Activated CD4-positive, alpha-beta T cell treated with anti-CD3 and anti-CD28 coated beads, Interleukin-2, amount 10 ng/mL, durations not matched to agents 24 days and 14 days (primary cell): Measurements from ENCODE around the gene SART1. TPM values are rescaled to one million over a fixed set of nuclear protein-coding genes. Genes with fewer than 3 reads are reported as not detected.

Experiments
- DNase-seq: peaks from one replicate; pipeline ENCODE4 v3.0.0; 2022
- H3K27ac Mint-ChIP-seq: one replicate; pipeline ENCODE4 v1.8.0; 2022; ENCODE audit warnings: mild to moderate bottlenecking, mixed read lengths
- H3K27me3 Mint-ChIP-seq: one replicate; pipeline ENCODE4 v1.8.0; 2022; ENCODE audit warnings: mixed read lengths
- H3K36me3 Mint-ChIP-seq: one replicate; pipeline ENCODE4 v1.8.0; 2022; ENCODE audit warnings: low read depth, mild to moderate bottlenecking, mixed read lengths
- H3K4me1 Mint-ChIP-seq: one replicate; pipeline ENCODE4 v1.8.0; 2021; ENCODE audit warnings: mixed read lengths
- H3K4me3 Mint-ChIP-seq: one replicate; pipeline ENCODE4 v1.8.0; 2022; ENCODE audit warnings: mild to moderate bottlenecking, moderate library complexity, mixed read lengths
- H3K9me3 Mint-ChIP-seq: one replicate; pipeline ENCODE4 v1.8.0; 2021; ENCODE audit warnings: mixed read lengths
- intact Hi-C: fragments of 100-400 bp; cut with micrococcal nuclease; formaldehyde crosslinking; loops from one replicate; pipeline ENCODE4 v1.15.1; 2023
- total RNA-seq: library from RNA; stranded (reverse); gene quantifications from 2 replicates; pipeline ENCODE4 v1.2.3, GENCODE V29; 2022

The SART1 gene
- total RNA-seq, 1 donor from 2014 or later = 104 TPM

- peaks cover 22% of the 10 kb centered on the region for H3K36me3 Mint-ChIP-seq
- no peak overlapping the region for H3K4me3 Mint-ChIP-seq
- intact Hi-C loops = no loop called here
- no peaks in the 10 kb centered on the region for H3K9me3 Mint-ChIP-seq
- peaks cover 5% of the 10 kb centered on the region for H3K4me1 Mint-ChIP-seq
- peak overlapping the region; percentile 6 for H3K27ac Mint-ChIP-seq
- no peaks in the 10 kb centered on the region for H3K27me3 Mint-ChIP-seq
- DNase-seq = no peak
Measured at GRCh38 chr11:65981101-65981740, 19.7 kb downstream of the SART1 start.

- Mint-ChIP-seq H3K36me3 (peaks cover 17% of the 10 kb centered on the region), H3K27me3 (no peaks in the 10 kb centered on the region), H3K27ac (no peak overlapping the region), H3K4me1 (peaks cover 5% of the 10 kb centered on the region), H3K9me3 (no peaks in the 10 kb centered on the region), H3K4me3 (no peak overlapping the region)
- intact Hi-C loops = no loop called here
- no peak for DNase-seq
Measured at GRCh38 chr11:65981972-65982823, 20.7 kb downstream of the SART1 start.

- Mint-ChIP-seq H3K27me3 (no peaks in the 10 kb centered on the region), H3K4me3 (no peak overlapping the region), H3K9me3 (no peaks in the 10 kb centered on the region), H3K4me1 (peaks cover 5% of the 10 kb centered on the region), H3K36me3 (peaks cover 13% of the 10 kb centered on the region), H3K27ac (no peak overlapping the region)
- intact Hi-C loops = no loop called here
- no peak for DNase-seq
Measured at GRCh38 chr11:65982824-65983588, 21.5 kb downstream of the SART1 start.

- H3K4me3 Mint-ChIP-seq = no peak overlapping the region
- H3K27ac Mint-ChIP-seq = no peak overlapping the region
- peaks cover 11% of the 10 kb centered on the region for H3K36me3 Mint-ChIP-seq
- no peaks in the 10 kb centered on the region for H3K9me3 Mint-ChIP-seq
- peaks cover 5% of the 10 kb centered on the region for H3K4me1 Mint-ChIP-seq
- intact Hi-C loops = no loop called here
- H3K27me3 Mint-ChIP-seq = no peaks in the 10 kb centered on the region
- no peak for DNase-seq
Measured at GRCh38 chr11:65983589-65983987, 22.1 kb downstream of the SART1 start.

- Mint-ChIP-seq H3K27me3 (no peaks in the 10 kb centered on the region), H3K27ac (no peak overlapping the region), H3K36me3 (no peaks in the 10 kb centered on the region), H3K9me3 (no peaks in the 10 kb centered on the region), H3K4me1 (peaks cover 6% of the 10 kb centered on the region), H3K4me3 (no peak overlapping the region)
- DNase-seq = no peak
- intact Hi-C loops = no loop called here
Measured at GRCh38 chr11:65987336-65987735, 25.8 kb downstream of the SART1 start.

GRCh38 chr11:65988791-65989592 is 27.5 kb downstream of the SART1 start:
- Mint-ChIP-seq H3K9me3 (no peaks in the 10 kb centered on the region), H3K4me3 (no peak overlapping the region), H3K27ac (peak overlapping the region; percentile 80), H3K36me3 (peaks cover 1% of the 10 kb centered on the region), H3K4me1 (peaks cover 6% of the 10 kb centered on the region), H3K27me3 (no peaks in the 10 kb centered on the region)
- intact Hi-C loops = loop anchor here (1.0 to 2.0 kb wide), 7 partner anchors 13 to 283 kb away; partner anchors contain the start of genes BANF1, C11orf68, DRAP1 and EIF1AD
- DNase-seq = peak; percentile 98

GRCh38 chr11:65992056-65992455 is 30.5 kb downstream of the SART1 start:
- no peak overlapping the region for H3K27ac Mint-ChIP-seq
- peaks cover 8% of the 10 kb centered on the region for H3K4me1 Mint-ChIP-seq
- DNase-seq = no peak
- no peaks in the 10 kb centered on the region for H3K9me3 Mint-ChIP-seq
- no peak overlapping the region for H3K4me3 Mint-ChIP-seq
- no peaks in the 10 kb centered on the region for H3K27me3 Mint-ChIP-seq
- intact Hi-C loops = no loop called here
- peaks cover 8% of the 10 kb centered on the region for H3K36me3 Mint-ChIP-seq

- no peak overlapping the region for H3K4me3 Mint-ChIP-seq
- H3K27me3 Mint-ChIP-seq = no peaks in the 10 kb centered on the region
- peaks cover 48% of the 10 kb centered on the region for H3K36me3 Mint-ChIP-seq
- peaks cover 22% of the 10 kb centered on the region for H3K4me1 Mint-ChIP-seq
- intact Hi-C loops = no loop called here
- peak overlapping the region; percentile 1 for H3K27ac Mint-ChIP-seq
- no peaks in the 10 kb centered on the region for H3K9me3 Mint-ChIP-seq
- no peak for DNase-seq
Measured at GRCh38 chr11:65997286-65997685, 35.8 kb downstream of the SART1 start.

GRCh38 chr11:66001942-66002647 is 40.6 kb downstream of the SART1 start, which contains the start of the genes BANF1 and EIF1AD:
BANF1 (plus strand) TSS chr11:66002503; CDS start chr11:66003251, 748 bp downstream.
EIF1AD (minus strand) TSS chr11:66002157; CDS start chr11:66000389, 1,768 bp downstream.
- peak; percentile 98 for DNase-seq
- Mint-ChIP-seq H3K4me3 (peak within 1 kb of the TSS; percentile 100), H3K9me3 (no peaks in the 10 kb centered on the region), H3K4me1 (peaks cover 28% of the 10 kb centered on the region), H3K27ac (peak within 1 kb of the TSS; percentile 99), H3K27me3 (no peaks in the 10 kb centered on the region), H3K36me3 (peaks cover 61% of the 10 kb centered on the region)
- intact Hi-C loops = loop anchor here (1.0 to 5.0 kb wide), 9 partner anchors 13 to 387 kb away; partner anchors contain the start of genes CFL1, FOSL1, KAT5 and PCNX3

GRCh38 chr11:66002648-66003225 is 41.2 kb downstream of the SART1 start:
- Mint-ChIP-seq H3K36me3 (peaks cover 55% of the 10 kb centered on the region), H3K27ac (peak overlapping the region; percentile 99), H3K4me1 (peaks cover 27% of the 10 kb centered on the region), H3K9me3 (no peaks in the 10 kb centered on the region), H3K4me3 (peak overlapping the region; percentile 100), H3K27me3 (no peaks in the 10 kb centered on the region)
- intact Hi-C loops = loop anchor here (1.0 to 5.0 kb wide), 9 partner anchors 13 to 387 kb away; partner anchors contain the start of genes CFL1, FOSL1, KAT5 and PCNX3
- DNase-seq = no peak

GRCh38 chr11:66003291-66003690 is 41.8 kb downstream of the SART1 start:
- Mint-ChIP-seq H3K4me3 (peak overlapping the region; percentile 100), H3K27ac (peak overlapping the region; percentile 84), H3K36me3 (peaks cover 51% of the 10 kb centered on the region), H3K9me3 (no peaks in the 10 kb centered on the region), H3K27me3 (no peaks in the 10 kb centered on the region), H3K4me1 (peaks cover 25% of the 10 kb centered on the region)
- intact Hi-C loops = loop anchor here (5.0 kb wide), 1 partner anchor 264 kb away; the partner anchor contains the start of gene RAB1B
- no peak for DNase-seq

GRCh38 chr11:66004186-66004585 is 42.7 kb downstream of the SART1 start:
- Mint-ChIP-seq H3K4me1 (peaks cover 23% of the 10 kb centered on the region), H3K36me3 (peaks cover 42% of the 10 kb centered on the region), H3K27me3 (no peaks in the 10 kb centered on the region), H3K27ac (no peak overlapping the region), H3K4me3 (peak overlapping the region; percentile 57), H3K9me3 (no peaks in the 10 kb centered on the region)
- no peak for DNase-seq
- intact Hi-C loops = loop anchor here (5.0 kb wide), 1 partner anchor 263 kb away; the partner anchor contains the start of gene RAB1B
